Heart left ventricle (tissue), 16 donors: Measurements from ENCODE around the gene SGK1. TPM values are rescaled to one million over a fixed set of nuclear protein-coding genes. Genes with fewer than 3 reads are reported as not detected.

Source experiments
- ATAC-seq, 4 donors: fragments of 200-7000 bp; cut with Tn5 transposase; one replicate each; pipeline ENCODE4 v1.9.1; 2020 to 2022; ENCODE audit warnings: moderate library complexity in 4 of 4, mild to moderate bottlenecking in 3 of 4, moderate number of reproducible peaks in 1 of 4
- DNase-seq, 5 donors: peaks; one replicate each; pipeline ENCODE4 v3.0.0-alpha.2; 2020
- H3K27ac ChIP-seq, 12 donors: fragments of 200-600 bp; sonication (generic) in 4 of 12; one replicate each; pipeline versions ENCODE4 v1.5.0 to v1.8.0; 2016 to 2022; ENCODE audit warnings: mild to moderate bottlenecking in 2 of 12
- H3K27me3 ChIP-seq, 9 donors: fragments of 200-600 bp; sonication (generic) in 2 of 9; one replicate each; pipeline versions ENCODE4 v1.5.1 to v1.8.0; 2016 to 2022; ENCODE audit warnings: mild to moderate bottlenecking in 3 of 9
- H3K36me3 ChIP-seq, 9 donors: fragments of 200-600 bp; sonication (generic) in 2 of 9; one replicate each; pipeline versions ENCODE4 v1.5.0 to v1.8.0; 2018 to 2022; ENCODE audit warnings: mild to moderate bottlenecking in 2 of 9
- H3K4me1 ChIP-seq, 12 donors: fragments of 200-600 bp; sonication (generic) in 4 of 12; one replicate each; pipeline versions ENCODE4 v1.5.0 to v1.8.0; 2016 to 2022; ENCODE audit warnings: mild to moderate bottlenecking in 3 of 12
- H3K4me3 ChIP-seq, 12 donors: fragments of 200-600 bp; sonication (generic) in 4 of 12; one replicate each; pipeline versions ENCODE4 v1.5.0 to v1.8.0; 2017 to 2022; ENCODE audit warnings: mild to moderate bottlenecking in 9 of 12, moderate library complexity in 4 of 12
- H3K9me3 ChIP-seq, 12 donors: fragments of 200-600 bp; sonication (generic) in 4 of 12; one replicate each; pipeline versions ENCODE4 v1.5.0 to v1.8.0; 2016 to 2022; ENCODE audit warnings: mild to moderate bottlenecking in 1 of 12
- POLR2A ChIP-seq, 2 donors: fragments of 450-650 bp; IDR thresholded peaks; one replicate each; pipeline ENCODE4 v1.6.1; 2017; ENCODE audit warnings: antibody characterized with exemption in 2 of 2, mild to moderate bottlenecking in 2 of 2, moderate library complexity in 2 of 2
- WGBS, 4 donors: extraction: QIAGEN DNeasy Blood & Tissue Kit in 2 of 4; methylation state at CpG; one replicate each; pipeline versions ENCODE4 v1.1.5 to v1.1.7; 2013 to 2018; 5-methylcytosine and 5-hydroxymethylcytosine counted together
- intact Hi-C, 10 donors: fragments of 100-400 bp; cut with DNase I; formaldehyde crosslinking; loops; one replicate each; pipeline versions ENCODE4 v1.11.1 to v1.14.2; 2022
- polyA plus RNA-seq, 2 donors: library from polyadenylated mRNA; stranded (reverse); fragments of 200-250 nt; gene quantifications; one replicate each; pipeline ENCODE4 v1.2.3, GENCODE V29; 2013
- total RNA-seq, 9 donors: library from RNA; depleted of rRNA in 2 of 9; stranded (reverse); fragments of >200 nt in 2 of 9; fragmentation: NEBNext Ultra II Directional in 3 of 9; extraction: Animal tissue kit (Norgen Biotek cat#: 25700) in 3 of 9; gene quantifications; one replicate each; pipeline versions ENCODE4 v1.1.0 to v1.2.4, GENCODE V29; 2016 to 2023
- TF ChIP-seq, protein P1 (sequence below), 12 donors: fragments of 200-600 bp; sonication (generic) in 4 of 12; IDR thresholded peaks; one replicate each; pipeline versions ENCODE4 v1.5.0 to v1.8.0; 2018 to 2022; ENCODE audit warnings: antibody characterized with exemption in 12 of 12, mild to moderate bottlenecking in 5 of 12
- donor health status: ischemic (EF 13 %, LVEDD 7.1; RV severe dilation, severe dysfunction).
- donor health status: healthy with polysubstance abuse.
- donor health status: DM: no; HTN: yes; CAD: no.
- donor health status: DM: no; HTN: no; CAD: no.
- donor health status: ischemic (EF 25% LVEDD 6.9; RV normal size, moderate dysfunction).
- donor health status: ischemic (EF 25% LVEDD 5.7; RV mildly dilated, moderate dysfunction).
- donor health status: healthy.
- donor health status: DM: yes; HTN: yes; CAD: no.
- donor health status: ischemic (EF 35%, LVEDD 5.7; RV mildly dilated, moderate dysfunction).
- donor health status: nonischemic (EF 11% LVEDD 7.7; RV severe dilation, severe dysfunction).
- donor health status: DM: yes; HTN: yes; CAD: no.
- donor health status: PGD.
- donor health status: ischemic (EF 29% LVEDD 5.4; RV normal size, mild dysfunction).
- donor health status: nonischemic (EF 23%, LVEDD 6.1; RV moderate dilation, normal function).

SGK1 gene
- total and polyA plus RNA-seq, 11 donors, result 17.7 to 118 (median 56.7) TPM

DNA sequence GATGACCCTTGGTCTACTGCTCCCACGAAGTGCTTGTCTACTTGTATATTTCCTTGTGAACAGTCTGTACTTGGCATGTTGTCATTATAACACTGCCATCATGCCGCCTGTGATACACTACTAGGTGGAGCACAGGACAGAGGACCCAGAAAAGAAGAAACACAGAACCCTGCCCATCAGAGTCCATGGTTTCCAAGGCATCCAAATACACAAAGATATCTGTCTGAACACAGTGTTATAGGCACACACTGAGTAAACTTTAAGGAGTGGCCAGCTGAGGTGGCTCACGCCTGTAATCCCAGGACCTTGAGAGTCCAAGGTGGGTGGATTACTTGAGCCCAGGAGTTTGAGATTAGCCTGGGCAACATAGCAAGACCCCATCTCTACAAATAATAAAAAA, 155.0 kb downstream of the SGK1 start:
- peaks cover 0 to 5% (median under 1%) of the 10 kb centered on the region in 9 donors for H3K36me3 ChIP-seq
- DNase-seq (no peak), ATAC-seq (peak in 1 of 4 donors; percentile 20)
- no peak overlapping the region for H3K27ac ChIP-seq
- intact Hi-C loops, result no loop called here
- TF ChIP-seq, protein P1, sequence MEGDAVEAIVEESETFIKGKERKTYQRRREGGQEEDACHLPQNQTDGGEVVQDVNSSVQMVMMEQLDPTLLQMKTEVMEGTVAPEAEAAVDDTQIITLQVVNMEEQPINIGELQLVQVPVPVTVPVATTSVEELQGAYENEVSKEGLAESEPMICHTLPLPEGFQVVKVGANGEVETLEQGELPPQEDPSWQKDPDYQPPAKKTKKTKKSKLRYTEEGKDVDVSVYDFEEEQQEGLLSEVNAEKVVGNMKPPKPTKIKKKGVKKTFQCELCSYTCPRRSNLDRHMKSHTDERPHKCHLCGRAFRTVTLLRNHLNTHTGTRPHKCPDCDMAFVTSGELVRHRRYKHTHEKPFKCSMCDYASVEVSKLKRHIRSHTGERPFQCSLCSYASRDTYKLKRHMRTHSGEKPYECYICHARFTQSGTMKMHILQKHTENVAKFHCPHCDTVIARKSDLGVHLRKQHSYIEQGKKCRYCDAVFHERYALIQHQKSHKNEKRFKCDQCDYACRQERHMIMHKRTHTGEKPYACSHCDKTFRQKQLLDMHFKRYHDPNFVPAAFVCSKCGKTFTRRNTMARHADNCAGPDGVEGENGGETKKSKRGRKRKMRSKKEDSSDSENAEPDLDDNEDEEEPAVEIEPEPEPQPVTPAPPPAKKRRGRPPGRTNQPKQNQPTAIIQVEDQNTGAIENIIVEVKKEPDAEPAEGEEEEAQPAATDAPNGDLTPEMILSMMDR (IDR thresholded peaks at IDR 0.05), result no peak
- TF ChIP-seq POLR2A (IDR thresholded peaks at IDR 0.05), result no peak
- no peak overlapping the region for H3K4me3 ChIP-seq
- no peaks in the 10 kb centered on the region for H3K27me3 ChIP-seq
- no peaks in the 10 kb centered on the region for H3K4me1 ChIP-seq
- no peaks in the 10 kb centered on the region for H3K9me3 ChIP-seq
- WGBS, 4 donors, result 75 to 89% (median 81%) methylated on average over 3 of the region's 3 CpGs

DNA sequence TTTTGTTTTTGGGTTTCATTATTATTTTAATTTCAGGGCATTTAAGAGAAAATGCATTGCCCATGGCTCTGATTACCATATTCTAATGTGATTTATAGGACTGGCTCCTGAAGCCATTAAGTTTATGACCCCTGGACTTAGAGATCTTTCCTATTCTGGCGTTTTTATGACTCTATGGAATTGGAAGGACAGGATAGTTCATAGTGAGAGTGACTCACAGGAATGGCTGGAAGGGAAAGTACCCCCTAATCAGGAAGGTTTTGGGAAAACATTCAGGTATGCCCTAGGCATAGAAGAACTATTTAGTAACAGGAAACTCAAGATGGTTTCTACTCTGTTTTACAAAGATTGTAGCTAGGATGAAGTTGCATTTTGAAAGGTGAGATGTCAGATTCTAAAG, 156.9 kb downstream of the SGK1 start:
- Histone ChIP-seq H3K4me1 (no peaks in the 10 kb centered on the region), H3K4me3 (no peak overlapping the region), H3K36me3 (no peaks in the 10 kb centered on the region), H3K27ac (no peak overlapping the region), H3K27me3 (no peaks in the 10 kb centered on the region), H3K9me3 (no peaks in the 10 kb centered on the region)
- TF ChIP-seq, protein P1 (IDR thresholded peaks at IDR 0.05), result no peak
- no peak for TF ChIP-seq POLR2A (IDR thresholded peaks at IDR 0.05)
- no peak for ATAC-seq
- intact Hi-C loops, result no loop called here
- 58 to 76% (median 65%) methylated on average over 1 of the region's 1 CpG for WGBS, 4 donors
- DNase-seq, result no peak

DNA sequence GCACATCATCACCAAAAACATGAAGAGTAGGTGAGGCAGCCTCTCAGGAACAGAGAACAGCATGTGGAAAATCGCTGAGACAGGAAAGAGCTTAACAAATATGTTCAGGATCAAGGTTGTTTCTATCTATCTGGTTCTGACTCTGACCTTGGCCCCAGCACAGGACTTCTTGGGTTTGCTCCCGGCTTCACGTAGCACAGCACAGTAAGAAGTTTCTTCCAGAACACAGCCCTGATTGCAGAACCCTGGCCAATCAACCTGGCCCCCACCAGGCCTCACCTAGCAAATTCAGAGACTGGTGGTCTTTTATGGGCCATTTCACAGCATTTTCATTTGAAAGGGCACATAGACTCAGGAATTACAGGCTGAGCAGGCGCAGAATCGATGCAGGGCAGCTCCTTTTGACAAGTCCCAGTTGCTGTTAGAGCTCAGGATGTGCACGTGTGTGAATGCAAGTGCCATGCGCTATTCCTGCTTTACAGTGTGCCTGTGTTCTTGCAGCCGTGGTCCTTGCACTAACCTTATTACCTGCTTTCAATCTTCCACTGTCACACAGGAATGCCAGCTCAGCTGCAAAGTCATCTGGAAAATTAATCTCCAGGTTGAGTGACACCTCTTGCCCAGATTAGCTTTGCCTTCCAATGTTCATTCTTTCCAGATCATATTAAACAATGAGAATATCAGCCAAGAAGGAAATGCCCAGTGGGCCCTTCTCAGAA, 165.0 kb downstream of the SGK1 start:
- TF ChIP-seq, protein P1 (IDR thresholded peaks at IDR 0.05), result no peak
- TF ChIP-seq POLR2A (IDR thresholded peaks at IDR 0.05), result no peak
- Histone ChIP-seq H3K27me3 (no peaks in the 10 kb centered on the region), H3K4me3 (no peak overlapping the region), H3K4me1 (peaks cover 0 to 3% (median 0%) of the 10 kb centered on the region in 12 donors), H3K27ac (no peak overlapping the region), H3K9me3 (no peaks in the 10 kb centered on the region), H3K36me3 (no peaks in the 10 kb centered on the region)
- no peak for DNase-seq
- intact Hi-C loops, result loop anchor here in 2 of 10 donors (5.0 to 10.0 kb wide), 2 partner anchors 789 to 792 kb away; no protein-coding TSS in a partner anchor
- ATAC-seq, result peak in 1 of 4 donors; percentile 22
- WGBS, 4 donors, result 57 to 69% (median 66%) methylated on average over 8 of the region's 8 CpGs

DNA sequence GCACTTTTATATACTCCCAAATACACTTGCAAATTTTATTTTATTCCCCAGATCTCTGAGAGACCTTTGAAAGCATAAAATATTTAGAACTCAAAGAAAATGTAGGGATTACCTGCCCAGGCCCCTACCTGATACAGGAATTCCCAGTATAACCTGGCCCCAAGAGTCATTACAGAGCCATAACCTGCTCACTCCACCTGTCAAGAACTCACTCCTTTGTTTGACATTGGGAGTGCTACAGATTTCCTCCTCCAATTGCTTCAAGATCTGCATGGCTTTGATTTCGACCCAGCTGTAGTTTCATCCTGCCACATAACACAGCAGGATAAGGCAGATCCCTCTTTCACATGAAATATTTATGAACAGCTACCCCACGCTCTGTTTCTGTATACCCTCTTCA, 169.3 kb downstream of the SGK1 start:
- intact Hi-C loops, result no loop called here
- H3K4me1 ChIP-seq, result peaks cover 0 to 7% (median 0%) of the 10 kb centered on the region in 12 donors
- no peak for TF ChIP-seq POLR2A (IDR thresholded peaks at IDR 0.05)
- TF ChIP-seq, protein P1 (IDR thresholded peaks at IDR 0.05), result no peak
- WGBS, 4 donors, result 73 to 81% (median 80%) methylated on average over 2 of the region's 2 CpGs
- no peaks in the 10 kb centered on the region for H3K9me3 ChIP-seq
- ATAC-seq (no peak), DNase-seq (no peak)
- H3K4me3 ChIP-seq, result no peak overlapping the region
- no peaks in the 10 kb centered on the region for H3K27me3 ChIP-seq
- no peaks in the 10 kb centered on the region for H3K36me3 ChIP-seq
- no peak overlapping the region for H3K27ac ChIP-seq
